SJCRH30 (cell line): ENCODE results near the gene HPCAL1. TPM values are rescaled to one million over a fixed set of nuclear protein-coding genes. Genes with fewer than 3 reads are reported as not detected.

ENCODE experiments used
- DNase-seq, 2 experiments: peaks; one replicate each; pipeline ENCODE4 v3.0.0-alpha.2; 2015 to 2020
- H3K27ac ChIP-seq: fragments of 250-450 bp; sonication (Bioruptor Pico); 2 replicates; pipeline ENCODE4 v1.5.1; 2020; ENCODE audit warnings: mild to moderate bottlenecking, moderate library complexity
- H3K27me3 ChIP-seq: fragments of 250-450 bp; sonication (Bioruptor Pico); 2 replicates; pipeline ENCODE4 v1.5.1; 2020; ENCODE audit warnings: mild to moderate bottlenecking, moderate library complexity
- H3K36me3 ChIP-seq: fragments of 250-450 bp; sonication (Bioruptor Pico); 2 replicates; pipeline ENCODE4 v1.5.1; 2020; ENCODE audit warnings: mild to moderate bottlenecking, moderate library complexity
- H3K4me1 ChIP-seq: fragments of 250-450 bp; sonication (Bioruptor Pico); 2 replicates; pipeline ENCODE4 v1.5.1; 2020; ENCODE audit warnings: mild to moderate bottlenecking, moderate library complexity
- H3K4me3 ChIP-seq: fragments of 250-450 bp; sonication (Bioruptor Pico); 2 replicates; pipeline ENCODE4 v1.5.1; 2020; ENCODE audit warnings: mild to moderate bottlenecking, moderate library complexity
- H3K9me3 ChIP-seq: fragments of 250-450 bp; sonication (Bioruptor Pico); replicated peaks from 2 replicates; pipeline ENCODE4 v1.5.1; 2020; ENCODE audit warnings: mild to moderate bottlenecking, moderate library complexity
- total RNA-seq: library from RNA; depleted of rRNA; stranded (reverse); fragments of >200 nt; shearing (Covaris generic); gene quantifications from 2 replicates; pipeline ENCODE4 v1.2.3, GENCODE V29; 2014

Gene HPCAL1
- total RNA-seq, 1 experiment from 2014 or later, result 52.4 TPM

GRCh38 chr2:10345126-10345525 lies 42.4 kb downstream of the HPCAL1 start:
- no peak for DNase-seq
- H3K4me3 ChIP-seq, result no peak overlapping the region
- H3K9me3 ChIP-seq, result no peaks in the 10 kb centered on the region
- no peaks in the 10 kb centered on the region for H3K27me3 ChIP-seq
- H3K4me1 ChIP-seq, result peaks cover 4% of the 10 kb centered on the region; the same call in 1 of the 2 replicates
- no peaks in the 10 kb centered on the region for H3K36me3 ChIP-seq
- H3K27ac ChIP-seq, result no peak overlapping the region

GRCh38 chr2:10345813-10346212 lies 43.1 kb downstream of the HPCAL1 start:
- Histone ChIP-seq H3K4me3 (no peak overlapping the region), H3K9me3 (no peaks in the 10 kb centered on the region), H3K36me3 (no peaks in the 10 kb centered on the region), H3K27me3 (no peaks in the 10 kb centered on the region), H3K4me1 (peaks cover 4% of the 10 kb centered on the region; the same call in 1 of the 2 replicates), H3K27ac (no peak overlapping the region)
- DNase-seq, result no peak

DNA sequence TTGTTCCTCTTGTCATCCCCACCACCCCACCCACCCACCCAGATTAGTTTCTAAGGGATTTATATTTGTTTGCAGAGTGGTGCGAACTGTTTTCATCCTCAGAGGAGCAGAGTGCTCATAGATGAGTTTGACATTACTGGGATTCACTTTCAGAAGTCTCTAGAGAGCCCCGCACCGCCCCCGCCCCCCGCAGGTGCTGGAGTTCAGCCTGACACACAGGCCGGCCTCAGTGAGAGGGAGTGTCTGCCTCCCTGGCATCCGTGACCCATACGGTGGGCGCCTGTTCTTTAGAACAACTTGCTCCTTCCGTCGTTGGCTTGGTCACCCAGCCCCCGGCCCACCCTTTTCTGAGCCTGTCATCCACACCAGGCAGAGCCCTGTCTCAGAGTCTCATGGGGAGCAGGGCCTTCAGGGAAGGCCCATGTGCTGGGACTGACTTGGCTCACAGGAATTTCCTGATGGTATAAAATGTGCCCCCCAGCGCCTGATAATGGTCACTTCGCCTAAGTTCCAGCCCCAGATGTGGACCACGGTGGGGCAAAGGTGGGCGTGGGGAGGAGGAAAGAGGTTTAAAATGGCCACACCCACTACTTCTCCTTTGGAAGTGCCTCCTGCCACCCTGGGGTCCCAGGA lies 44.3 kb downstream of the HPCAL1 start:
- H3K4me3 ChIP-seq, result no peak overlapping the region
- DNase-seq, result no peak
- no peaks in the 10 kb centered on the region for H3K9me3 ChIP-seq
- peaks cover 4% of the 10 kb centered on the region; the same call in 1 of the 2 replicates for H3K4me1 ChIP-seq
- no peak overlapping the region for H3K27ac ChIP-seq
- no peaks in the 10 kb centered on the region for H3K27me3 ChIP-seq
- no peaks in the 10 kb centered on the region for H3K36me3 ChIP-seq

DNA sequence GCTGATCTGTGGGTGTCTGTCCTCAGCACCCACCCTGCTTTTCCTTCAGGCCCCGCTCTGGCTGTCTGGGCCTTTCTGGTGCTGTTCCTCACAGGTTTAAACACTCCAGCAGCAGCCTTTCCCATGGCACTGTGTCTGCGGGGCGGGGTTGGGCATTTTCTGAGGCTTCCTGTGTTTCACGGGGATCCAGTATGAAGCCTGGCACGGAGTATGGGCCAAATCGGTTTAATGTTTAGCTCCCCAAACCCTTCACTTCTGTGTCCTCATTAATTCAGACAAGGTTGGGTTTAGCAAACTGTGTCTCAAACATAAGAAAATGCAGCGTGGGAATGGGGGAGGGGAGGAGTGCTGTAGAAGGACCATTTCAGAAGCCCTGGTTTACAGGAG lies 44.9 kb downstream of the HPCAL1 start:
- DNase-seq, result no peak
- H3K36me3 ChIP-seq, result no peaks in the 10 kb centered on the region
- H3K27me3 ChIP-seq, result no peaks in the 10 kb centered on the region
- H3K4me1 ChIP-seq, result peaks cover 4% of the 10 kb centered on the region; the same call in 1 of the 2 replicates
- no peaks in the 10 kb centered on the region for H3K9me3 ChIP-seq
- H3K27ac ChIP-seq, result no peak overlapping the region
- H3K4me3 ChIP-seq, result no peak overlapping the region

DNA sequence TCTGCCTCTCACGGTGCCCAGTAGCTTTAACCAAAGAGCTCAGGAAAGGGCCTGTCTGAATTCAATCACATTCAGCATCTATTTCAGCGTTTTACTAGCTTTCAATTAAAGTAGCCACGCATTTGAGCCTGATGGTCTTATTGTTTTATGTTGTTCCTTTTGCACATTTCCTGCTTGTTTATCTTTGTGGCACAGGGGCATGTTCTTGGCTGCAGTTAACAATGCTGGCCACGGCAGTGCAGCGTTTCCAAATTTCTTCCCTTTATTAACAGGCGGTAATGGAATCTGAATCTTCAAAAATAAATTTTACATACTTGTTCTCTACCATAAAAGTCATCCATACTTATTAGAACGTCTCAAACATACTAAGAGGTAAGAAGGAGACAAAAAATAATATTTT lies 46.2 kb downstream of the HPCAL1 start:
- Histone ChIP-seq H3K27ac (no peak overlapping the region), H3K9me3 (no peaks in the 10 kb centered on the region), H3K4me1 (peaks cover 4% of the 10 kb centered on the region; the same call in 1 of the 2 replicates), H3K36me3 (no peaks in the 10 kb centered on the region; the same call in 1 of the 2 replicates), H3K4me3 (no peak overlapping the region), H3K27me3 (no peaks in the 10 kb centered on the region)
- no peak for DNase-seq

DNA sequence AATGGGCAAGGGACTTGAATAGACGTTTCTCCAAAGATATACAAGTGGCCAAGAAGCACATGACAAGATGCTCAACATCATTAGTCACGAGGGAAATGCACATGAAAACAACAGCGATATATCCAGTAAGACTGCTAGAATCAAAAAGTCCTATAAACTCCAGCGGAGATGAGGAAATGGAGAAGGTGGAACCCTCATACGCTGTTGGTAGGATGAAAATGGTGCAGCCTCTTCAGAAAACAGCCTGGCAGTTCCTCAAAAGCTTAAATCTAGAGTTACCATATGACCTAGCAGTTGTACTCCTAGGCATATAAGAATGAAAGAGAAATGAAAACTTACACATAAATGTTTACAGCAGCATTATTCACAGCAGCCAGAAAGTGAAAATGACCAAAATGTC lies 48.1 kb downstream of the HPCAL1 start:
- Histone ChIP-seq H3K4me1 (no peaks in the 10 kb centered on the region; the same call in 1 of the 2 replicates), H3K27me3 (no peaks in the 10 kb centered on the region), H3K9me3 (no peaks in the 10 kb centered on the region), H3K4me3 (no peak overlapping the region), H3K27ac (no peak overlapping the region), H3K36me3 (no peaks in the 10 kb centered on the region; the same call in 1 of the 2 replicates)
- DNase-seq, result no peak

DNA sequence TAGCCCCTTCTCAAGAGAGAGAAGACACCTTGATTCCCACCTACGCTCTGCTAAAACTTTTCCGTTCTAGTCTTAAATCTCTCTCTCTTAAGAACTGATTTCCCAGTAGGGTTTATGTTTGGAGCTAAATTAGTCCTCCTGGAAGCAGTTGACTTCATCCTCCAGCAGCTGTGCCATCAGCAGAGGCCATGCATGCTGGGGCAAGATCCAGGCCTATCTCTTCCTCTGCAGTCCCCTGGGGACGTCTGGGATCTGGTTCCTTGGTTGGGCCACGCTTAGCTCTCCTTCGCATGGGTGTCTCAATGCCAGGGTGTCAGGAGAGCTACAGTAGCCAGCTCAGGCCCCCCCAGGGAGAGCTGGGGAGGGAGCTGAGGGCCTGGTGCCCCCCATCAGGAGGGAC lies 49.7 kb downstream of the HPCAL1 start:
- Histone ChIP-seq H3K36me3 (no peaks in the 10 kb centered on the region; the same call in 1 of the 2 replicates), H3K9me3 (no peaks in the 10 kb centered on the region), H3K27ac (no peak overlapping the region), H3K4me3 (no peak overlapping the region), H3K27me3 (no peaks in the 10 kb centered on the region), H3K4me1 (peaks cover 6% of the 10 kb centered on the region; the same call in 1 of the 2 replicates)
- no peak for DNase-seq

GRCh38 chr2:10352972-10353371 lies 50.3 kb downstream of the HPCAL1 start:
- no peaks in the 10 kb centered on the region; the same call in 1 of the 2 replicates for H3K36me3 ChIP-seq
- H3K9me3 ChIP-seq, result no peaks in the 10 kb centered on the region
- no peak overlapping the region for H3K4me3 ChIP-seq
- no peak overlapping the region for H3K27ac ChIP-seq
- no peak for DNase-seq
- peaks cover 6% of the 10 kb centered on the region; the same call in 1 of the 2 replicates for H3K4me1 ChIP-seq
- H3K27me3 ChIP-seq, result no peaks in the 10 kb centered on the region

- H3K27me3 ChIP-seq, result no peaks in the 10 kb centered on the region
- H3K27ac ChIP-seq, result no peak overlapping the region
- DNase-seq, result no peak
- H3K4me3 ChIP-seq, result no peak overlapping the region
- H3K4me1 ChIP-seq, result peaks cover 6% of the 10 kb centered on the region; the same call in 1 of the 2 replicates
- no peaks in the 10 kb centered on the region for H3K9me3 ChIP-seq
- no peaks in the 10 kb centered on the region; the same call in 1 of the 2 replicates for H3K36me3 ChIP-seq
Observed at GRCh38 chr2:10353931-10354330, 51.2 kb downstream of the HPCAL1 start.

GRCh38 chr2:10354399-10354798 lies 51.7 kb downstream of the HPCAL1 start:
- H3K4me3 ChIP-seq, result no peak overlapping the region
- no peak for DNase-seq
- no peaks in the 10 kb centered on the region; the same call in 1 of the 2 replicates for H3K36me3 ChIP-seq
- H3K27ac ChIP-seq, result no peak overlapping the region
- H3K4me1 ChIP-seq, result peaks cover 6% of the 10 kb centered on the region; the same call in 1 of the 2 replicates
- H3K9me3 ChIP-seq, result no peaks in the 10 kb centered on the region
- no peaks in the 10 kb centered on the region for H3K27me3 ChIP-seq

DNA sequence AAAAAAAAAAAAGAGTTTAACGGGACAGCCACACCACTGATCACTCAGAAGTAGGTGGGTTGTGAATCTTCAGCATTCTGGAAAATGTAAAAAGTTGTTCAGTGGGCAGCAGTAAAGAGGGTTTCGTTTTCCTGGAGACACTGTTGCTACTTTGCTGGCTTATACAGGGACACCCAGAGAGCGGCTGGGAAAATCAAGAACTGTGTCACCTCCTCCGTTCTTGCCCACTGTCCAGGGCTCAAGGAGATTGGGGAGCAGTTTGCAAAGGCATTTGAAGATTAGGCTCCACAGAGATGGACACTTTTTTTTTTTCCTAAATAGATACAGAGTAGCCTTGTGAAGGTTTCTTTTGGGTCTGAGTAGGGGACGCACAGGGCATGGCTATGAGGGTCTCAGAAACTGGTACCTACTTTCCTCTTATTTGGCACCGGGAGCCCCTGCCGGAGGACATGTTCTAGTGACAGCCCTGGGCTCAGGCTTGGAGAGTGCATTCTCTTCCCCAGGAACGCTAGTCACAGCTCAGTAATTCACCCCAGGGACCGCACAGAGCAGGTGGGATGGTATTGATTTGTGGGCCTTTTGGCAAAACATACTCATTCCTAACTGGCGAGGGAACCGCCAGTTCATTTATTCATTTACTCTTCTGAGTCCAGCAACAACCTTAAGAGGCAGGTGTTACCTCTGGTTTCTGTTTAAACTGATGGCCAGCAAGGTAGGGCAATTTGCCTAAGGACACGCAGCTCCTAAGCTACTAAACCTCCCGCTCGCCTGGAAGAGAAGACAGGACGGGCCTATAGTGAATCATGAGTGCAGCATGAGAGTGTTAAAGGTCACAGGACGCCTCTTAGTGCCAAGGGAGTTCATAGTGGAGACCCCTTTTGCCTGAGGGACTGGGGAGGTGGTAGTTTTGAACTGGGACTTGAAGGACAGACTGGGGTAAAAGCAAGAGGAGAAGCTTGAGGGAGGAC lies 53.1 kb downstream of the HPCAL1 start:
- H3K9me3 ChIP-seq, result no peaks in the 10 kb centered on the region
- H3K36me3 ChIP-seq, result no peaks in the 10 kb centered on the region; the same call in 1 of the 2 replicates
- H3K4me3 ChIP-seq, result no peak overlapping the region
- DNase-seq, result peak; percentile 32 to 45
- H3K4me1 ChIP-seq, result peaks cover 8% of the 10 kb centered on the region
- no peaks in the 10 kb centered on the region for H3K27me3 ChIP-seq
- H3K27ac ChIP-seq, result no peak overlapping the region

GRCh38 chr2:10356439-10356811 lies 53.7 kb downstream of the HPCAL1 start:
- Histone ChIP-seq H3K9me3 (no peaks in the 10 kb centered on the region), H3K4me1 (peaks cover 15% of the 10 kb centered on the region), H3K36me3 (no peaks in the 10 kb centered on the region; the same call in 1 of the 2 replicates), H3K27me3 (no peaks in the 10 kb centered on the region), H3K4me3 (no peak overlapping the region), H3K27ac (no peak overlapping the region)
- DNase-seq, result no peak

- Histone ChIP-seq H3K4me3 (no peak overlapping the region), H3K9me3 (no peaks in the 10 kb centered on the region), H3K27ac (no peak overlapping the region), H3K4me1 (peaks cover 25% of the 10 kb centered on the region), H3K36me3 (no peaks in the 10 kb centered on the region; the same call in 1 of the 2 replicates), H3K27me3 (no peaks in the 10 kb centered on the region)
- DNase-seq, result no peak
Observed at GRCh38 chr2:10357193-10358169, 54.8 kb downstream of the HPCAL1 start.

DNA sequence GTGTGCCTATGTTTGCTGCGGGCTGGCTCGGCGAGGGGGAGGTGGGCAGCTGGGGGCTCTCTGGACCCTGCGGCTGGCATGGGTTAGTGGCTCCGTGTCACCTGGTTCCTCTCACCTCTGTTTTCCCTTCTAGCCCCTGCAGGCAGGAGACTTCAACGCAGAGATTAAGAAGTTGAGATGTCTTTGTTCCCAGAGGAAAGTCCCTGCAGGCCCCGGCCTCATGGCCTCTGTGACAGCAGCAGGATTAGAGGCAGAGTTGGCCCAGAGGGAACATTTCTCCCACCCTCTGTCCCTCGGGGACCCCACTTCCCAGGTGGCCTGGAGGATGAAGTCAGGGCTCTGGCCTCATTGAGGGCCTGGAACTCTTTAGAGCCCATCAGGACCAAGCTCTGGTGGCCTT lies 56.5 kb downstream of the HPCAL1 start:
- no peak for DNase-seq
- Histone ChIP-seq H3K4me1 (peaks cover 28% of the 10 kb centered on the region), H3K27me3 (no peaks in the 10 kb centered on the region), H3K27ac (no peak overlapping the region), H3K36me3 (no peaks in the 10 kb centered on the region; the same call in 1 of the 2 replicates), H3K4me3 (no peak overlapping the region), H3K9me3 (no peaks in the 10 kb centered on the region)
